GM21381 (cell line): ENCODE data around the gene HPX.

ENCODE experiments used
- ATAC-seq: cut with Tn5 transposase; IDR thresholded peaks from one replicate; pipeline ENCODE4 v1.9.1; 2021; ENCODE audit warnings: mild to moderate bottlenecking, moderate library complexity; ENCODE audit not compliant: unreplicated experiment

HPX gene

GRCh38 chr11:6468712-6469495 is 28.1 kb upstream of the HPX start:
- ATAC-seq = peak; percentile 48

GRCh38 chr11:6459099-6459450 is 18.3 kb upstream of the HPX start:
- ATAC-seq = no peak

GRCh38 chr11:6458352-6459098 is 17.7 kb upstream of the HPX start:
- ATAC-seq = no peak

GRCh38 chr11:6457581-6458320 is 17.0 kb upstream of the HPX start:
- ATAC-seq = no peak

GRCh38 chr11:6456361-6457073 is 15.7 kb upstream of the HPX start:
- ATAC-seq = no peak

- no peak for ATAC-seq
These were observed 14.3 kb upstream of the HPX start for GRCh38 chr11:6455070-6455469.

- no peak for ATAC-seq
These were observed 12.4 kb upstream of the HPX start for GRCh38 chr11:6453152-6453551.

GRCh38 chr11:6452219-6452618 is 11.4 kb upstream of the HPX start:
- ATAC-seq = no peak

GRCh38 chr11:6448574-6448973 is 7.8 kb upstream of the HPX start:
- no peak for ATAC-seq

- peak; percentile 88 for ATAC-seq
These were observed 2.6 kb upstream of the HPX start for GRCh38 chr11:6443269-6444003.

- no peak for ATAC-seq
These were observed 1.7 kb upstream of the HPX start for GRCh38 chr11:6442441-6442840.

- no peak for ATAC-seq
These were observed 1.7 kb downstream of the HPX start for GRCh38 chr11:6438979-6439571.

- ATAC-seq = no peak
These were observed 2.8 kb downstream of the HPX start for GRCh38 chr11:6437993-6438392.

- ATAC-seq = no peak
These were observed 3.4 kb downstream of the HPX start for GRCh38 chr11:6437423-6437822.

- no peak for ATAC-seq
These were observed 6.7 kb downstream of the HPX start for GRCh38 chr11:6433998-6434660.

- no peak for ATAC-seq
These were observed 8.9 kb downstream of the HPX start for GRCh38 chr11:6431861-6432260.

- ATAC-seq = no peak
These were observed 13.3 kb downstream of the HPX start for GRCh38 chr11:6427516-6427915.

- ATAC-seq = no peak
These were observed 20.1 kb downstream of the HPX start for GRCh38 chr11:6420677-6421076.

GRCh38 chr11:6419009-6419631 is 21.7 kb downstream of the HPX start, which contains the start of gene APBB1:
Gene APBB1, minus strand, starts transcription at chr11:6419094. Its CDS starts 7,747 bp downstream, at chr11:6411347.
- no peak for ATAC-seq
